Liver (tissue), 9 donors: ENCODE data around the gene TBRG4. TPM values are rescaled to one million over a fixed set of nuclear protein-coding genes. Genes with fewer than 3 reads are reported as not detected.

Source experiments
- DNase-seq: peaks from one replicate; pipeline ENCODE4 v3.0.0-alpha.2; 2017; ENCODE audit warnings: low spot score
- H3K27ac ChIP-seq, 2 donors: one replicate each; pipeline ENCODE4 v1.7.0; 2013; ENCODE audit warnings: inconsistent platforms in 2 of 2, low read length in 2 of 2, control low read depth in 1 of 2, low read depth in 1 of 2, mild to moderate bottlenecking in 1 of 2
- H3K27me3 ChIP-seq, 4 donors: one replicate each; pipeline versions ENCODE4 v1.6.1 to v1.7.0; 2013; ENCODE audit warnings: low read length in 3 of 4, inconsistent platforms in 1 of 4, mild to moderate bottlenecking in 1 of 4, moderate library complexity in 1 of 4; ENCODE audit not compliant: control insufficient read depth in 4 of 4, insufficient read depth in 4 of 4
- H3K36me3 ChIP-seq, 4 donors: one replicate each; pipeline versions ENCODE4 v1.6.1 to v1.7.0; 2013; ENCODE audit warnings: low read length in 3 of 4, mild to moderate bottlenecking in 3 of 4, low read depth in 1 of 4, moderate library complexity in 1 of 4; ENCODE audit not compliant: control insufficient read depth in 4 of 4, insufficient read depth in 3 of 4
- H3K4me1 ChIP-seq, 4 donors: one replicate each; pipeline versions ENCODE4 v1.6.1 to v1.7.0; 2013; ENCODE audit warnings: low read length in 3 of 4, mild to moderate bottlenecking in 3 of 4, moderate library complexity in 1 of 4; ENCODE audit not compliant: control insufficient read depth in 4 of 4, insufficient read depth in 4 of 4
- H3K4me3 ChIP-seq, 3 donors: one replicate each; pipeline versions ENCODE4 v1.6.1 to v1.7.0; 2013; ENCODE audit warnings: low read length in 3 of 3, control low read depth in 1 of 3, low read depth in 1 of 3, mild to moderate bottlenecking in 1 of 3
- H3K9ac ChIP-seq, 2 donors: one replicate each; pipeline ENCODE4 v1.7.0; 2013; ENCODE audit warnings: low read length in 2 of 2, mild to moderate bottlenecking in 2 of 2, moderate library complexity in 2 of 2, control low read depth in 1 of 2, low read depth in 1 of 2
- H3K9me3 ChIP-seq, 4 donors: one replicate each; pipeline versions ENCODE4 v1.6.1 to v1.7.0; 2013; ENCODE audit warnings: low read length in 3 of 4; ENCODE audit not compliant: control insufficient read depth in 4 of 4
- CTCF ChIP-seq: fragments of 150-350 bp; IDR thresholded peaks from 2 replicates; pipeline ENCODE4 v1.5.1; 2017; ENCODE audit warnings: improper control_type of control experiment, low read depth, low read length; ENCODE audit not compliant: missing input control
- EGR1 ChIP-seq, 2 donors: IDR thresholded peaks; 2 replicates each; pipeline ENCODE4 v1.6.1; 2016 to 2018; ENCODE audit warnings: antibody characterized with exemption in 2 of 2, low read depth in 2 of 2
- FOXA1 ChIP-seq: IDR thresholded peaks from 2 replicates; pipeline ENCODE4 v1.6.1; 2016; ENCODE audit warnings: antibody characterized with exemption
- FOXA2 ChIP-seq: IDR thresholded peaks from 2 replicates; pipeline ENCODE4 v1.6.1; 2016; ENCODE audit warnings: antibody characterized with exemption
- GABPA ChIP-seq, 2 donors: IDR thresholded peaks in 1 of 2; conservative IDR thresholded peaks in 1 of 2; 2 replicates each; pipeline ENCODE4 v1.6.1; 2016; ENCODE audit warnings: antibody characterized with exemption in 2 of 2, mild to moderate bottlenecking in 1 of 2, moderate library complexity in 1 of 2
- HNF4A ChIP-seq, 2 donors: conservative IDR thresholded peaks; 2 replicates each; pipeline ENCODE4 v1.6.1; 2016; ENCODE audit warnings: antibody characterized with exemption in 2 of 2, mild to moderate bottlenecking in 2 of 2
- HNF4G ChIP-seq: IDR thresholded peaks from 2 replicates; pipeline ENCODE4 v1.6.1; 2016; ENCODE audit warnings: antibody characterized with exemption
- JUND ChIP-seq, 2 donors: IDR thresholded peaks; 2 replicates each; pipeline ENCODE4 v1.6.1; 2016; ENCODE audit warnings: antibody characterized with exemption in 2 of 2
- MAX ChIP-seq: IDR thresholded peaks from 2 replicates; pipeline ENCODE4 v1.6.1; 2016; ENCODE audit warnings: antibody characterized with exemption
- NR2F2 ChIP-seq: IDR thresholded peaks from 2 replicates; pipeline ENCODE4 v1.6.1; 2016; ENCODE audit warnings: antibody characterized with exemption
- RAD21 ChIP-seq, 2 donors: IDR thresholded peaks; 2 replicates each; pipeline ENCODE4 v1.6.1; 2016; ENCODE audit warnings: antibody characterized with exemption in 2 of 2, mild to moderate bottlenecking in 2 of 2
- REST ChIP-seq: IDR thresholded peaks from 2 replicates; pipeline ENCODE4 v1.6.1; 2016; ENCODE audit warnings: antibody characterized with exemption, mild to moderate bottlenecking
- RXRA ChIP-seq, 2 donors: IDR thresholded peaks; 2 replicates each; pipeline ENCODE4 v1.6.1; 2017 to 2018; ENCODE audit warnings: antibody characterized with exemption in 2 of 2, mild to moderate bottlenecking in 1 of 2
- SP1 ChIP-seq: IDR thresholded peaks from 2 replicates; pipeline ENCODE4 v1.6.1; 2018; ENCODE audit warnings: antibody characterized with exemption, mild to moderate bottlenecking
- YY1 ChIP-seq: IDR thresholded peaks from 2 replicates; pipeline ENCODE4 v1.6.1; 2016; ENCODE audit warnings: antibody characterized with exemption, mild to moderate bottlenecking
- WGBS: extraction: QIAGEN DNeasy Blood & Tissue Kit; methylation state at CpG from one replicate; pipeline ENCODE4 v1.1.7; 2013; 5-methylcytosine and 5-hydroxymethylcytosine counted together
- polyA plus RNA-seq, 2 donors: library from polyadenylated mRNA; stranded (reverse) in 1 of 2; unstranded in 1 of 2; fragments of 200-250 nt in 1 of 2; fragments of >200 nt in 1 of 2; fragmentation: Nextera tagmentation in 1 of 2; extraction: Ambion mirVana in 1 of 2; gene quantifications; one replicate each; pipeline versions ENCODE4 v1.2.1 to v1.2.3, GENCODE V29; 2013 to 2015
- total RNA-seq, 2 donors: library from RNA; depleted of rRNA; stranded (reverse); fragments of >200 nt; gene quantifications; one replicate each; pipeline ENCODE4 v1.2.3, GENCODE V29; 2014
- donor health status: healthy.
- donor health status: healthy.
- donor health status: healthy.
- donor health status: healthy.
- donor health status: healthy.

The TBRG4 gene
- total and polyA plus RNA-seq, 4 donors, result 30.3 to 47.6 (median 38.2) TPM

GRCh38 chr7:45160417-45160881 is 49.0 kb upstream of the TBRG4 start:
- Histone ChIP-seq H3K27ac (no peak overlapping the region), H3K4me1 (no peaks in the 10 kb centered on the region), H3K4me3 (no peak overlapping the region), H3K9ac (no peak overlapping the region), H3K27me3 (peaks cover 0 to 3% (median 1%) of the 10 kb centered on the region in 4 donors), H3K9me3 (peaks cover 0 to 2% (median 0%) of the 10 kb centered on the region in 4 donors), H3K36me3 (no peaks in the 10 kb centered on the region)
- no peak for DNase-seq
- TF ChIP-seq NR2F2, result peak; percentile 52
- TF ChIP-seq EGR1 (IDR thresholded peaks at IDR 0.05; ENCODE audit: low read depth in 2 of 2), result no peak
- 64% methylated on average over 10 of the region's 10 CpGs for WGBS

- Histone ChIP-seq H3K9ac (no peak overlapping the region), H3K36me3 (no peaks in the 10 kb centered on the region), H3K4me1 (no peaks in the 10 kb centered on the region), H3K27ac (no peak overlapping the region), H3K27me3 (peaks cover 0 to 3% (median 1%) of the 10 kb centered on the region in 4 donors), H3K9me3 (peaks cover 0 to 2% (median 0%) of the 10 kb centered on the region in 4 donors), H3K4me3 (peak overlapping the region in 1 of 3 donors; percentile 43)
- no peak for DNase-seq
- TF ChIP-seq NR2F2, result no peak
- TF ChIP-seq GABPA (IDR thresholded peaks at IDR 0.05 in 1 of 2, conservative IDR thresholded peaks at IDR 0.05 in 1 of 2), result no peak
- TF ChIP-seq MAX, result no peak
- no peak for TF ChIP-seq CTCF
- no peak for TF ChIP-seq FOXA1
- TF ChIP-seq HNF4G, result no peak
- no peak for TF ChIP-seq RXRA (IDR thresholded peaks at IDR 0.05)
- TF ChIP-seq YY1, result no peak
- TF ChIP-seq RAD21 (IDR thresholded peaks at IDR 0.05), result no peak
- no peak for TF ChIP-seq SP1
- no peak for TF ChIP-seq EGR1 (IDR thresholded peaks at IDR 0.05; ENCODE audit: low read depth in 2 of 2)
- 86% methylated on average over 4 of the region's 4 CpGs for WGBS
These were observed 47.8 kb upstream of the TBRG4 start for GRCh38 chr7:45159296-45159695.

GRCh38 chr7:45158471-45158870 is 47.0 kb upstream of the TBRG4 start:
- no peaks in the 10 kb centered on the region for H3K9me3 ChIP-seq
- H3K4me1 ChIP-seq, result no peaks in the 10 kb centered on the region
- 79% methylated on average over 1 of the region's 1 CpG for WGBS
- H3K27ac ChIP-seq, result no peak overlapping the region
- H3K36me3 ChIP-seq, result no peaks in the 10 kb centered on the region
- peaks cover 0 to 3% (median 1%) of the 10 kb centered on the region in 4 donors for H3K27me3 ChIP-seq
- DNase-seq, result no peak
- TF ChIP-seq YY1, result no peak
- no peak for TF ChIP-seq REST
- no peak for TF ChIP-seq NR2F2
- no peak for TF ChIP-seq JUND (IDR thresholded peaks at IDR 0.05)
- no peak for TF ChIP-seq FOXA2
- no peak for TF ChIP-seq RAD21 (IDR thresholded peaks at IDR 0.05)
- no peak for TF ChIP-seq CTCF
- TF ChIP-seq EGR1 (IDR thresholded peaks at IDR 0.05; ENCODE audit: low read depth in 2 of 2), result no peak
- no peak for TF ChIP-seq SP1
- no peak for TF ChIP-seq HNF4A (conservative IDR thresholded peaks at IDR 0.05)
- no peak for TF ChIP-seq FOXA1
- no peak for TF ChIP-seq MAX
- no peak for TF ChIP-seq GABPA (IDR thresholded peaks at IDR 0.05 in 1 of 2, conservative IDR thresholded peaks at IDR 0.05 in 1 of 2)
- peak overlapping the region in 1 of 3 donors; percentile 43 for H3K4me3 ChIP-seq
- H3K9ac ChIP-seq, result peak overlapping the region in 1 of 2 donors; percentile 12
